ENCODE data around the gene BCR. TPM values are rescaled to one million over a fixed set of nuclear protein-coding genes. Genes with fewer than 3 reads are reported as not detected.

Gene BCR
- total RNA-seq, 6 donors from 2014 or later, result 47.1 to 105 (median 68.6) TPM

DNA sequence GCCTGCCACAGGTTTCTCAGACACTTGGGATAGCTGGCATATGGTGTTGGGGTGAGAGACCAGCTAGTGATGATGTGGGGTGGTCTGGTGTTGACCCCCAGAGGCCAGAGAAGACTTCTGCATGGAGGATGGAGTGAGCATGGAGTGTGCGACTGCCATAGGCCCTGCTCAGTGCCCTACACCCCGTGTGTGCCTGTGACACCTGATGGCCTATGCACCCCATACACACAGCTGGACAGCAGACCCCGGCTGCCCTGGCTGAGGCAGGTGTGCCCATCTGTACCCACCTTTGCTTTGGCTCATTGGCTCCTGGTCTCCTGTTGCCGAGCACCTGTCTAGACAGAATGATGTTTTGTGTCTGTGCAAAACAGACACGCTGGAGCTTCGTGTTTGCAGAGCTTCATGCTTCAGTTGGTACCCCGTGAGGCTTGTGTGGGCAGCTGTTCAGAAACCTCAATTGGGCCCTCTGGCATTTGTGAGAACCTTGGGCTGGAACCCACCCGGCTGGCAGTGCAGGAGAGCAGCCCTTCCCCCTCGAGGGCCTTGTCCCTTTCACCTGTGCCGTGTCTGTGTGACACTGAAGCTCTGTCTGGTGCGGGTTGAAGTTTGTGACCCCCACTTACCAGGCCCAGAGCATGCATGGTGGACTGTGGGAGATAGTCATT lies 27.6 kb downstream of the BCR start:
- DNase-seq, result no peak
- H3K4me1 ChIP-seq, result peaks cover 7 to 16% (median 11%) of the 10 kb centered on the region in 4 donors
- TF ChIP-seq POLR2AphosphoS5 (IDR thresholded peaks at IDR 0.05), result no peak
- TF ChIP-seq EP300 (IDR thresholded peaks at IDR 0.05), result no peak
- no peak for TF ChIP-seq POLR2A (IDR thresholded peaks at IDR 0.05)
- TF ChIP-seq, protein P1, sequence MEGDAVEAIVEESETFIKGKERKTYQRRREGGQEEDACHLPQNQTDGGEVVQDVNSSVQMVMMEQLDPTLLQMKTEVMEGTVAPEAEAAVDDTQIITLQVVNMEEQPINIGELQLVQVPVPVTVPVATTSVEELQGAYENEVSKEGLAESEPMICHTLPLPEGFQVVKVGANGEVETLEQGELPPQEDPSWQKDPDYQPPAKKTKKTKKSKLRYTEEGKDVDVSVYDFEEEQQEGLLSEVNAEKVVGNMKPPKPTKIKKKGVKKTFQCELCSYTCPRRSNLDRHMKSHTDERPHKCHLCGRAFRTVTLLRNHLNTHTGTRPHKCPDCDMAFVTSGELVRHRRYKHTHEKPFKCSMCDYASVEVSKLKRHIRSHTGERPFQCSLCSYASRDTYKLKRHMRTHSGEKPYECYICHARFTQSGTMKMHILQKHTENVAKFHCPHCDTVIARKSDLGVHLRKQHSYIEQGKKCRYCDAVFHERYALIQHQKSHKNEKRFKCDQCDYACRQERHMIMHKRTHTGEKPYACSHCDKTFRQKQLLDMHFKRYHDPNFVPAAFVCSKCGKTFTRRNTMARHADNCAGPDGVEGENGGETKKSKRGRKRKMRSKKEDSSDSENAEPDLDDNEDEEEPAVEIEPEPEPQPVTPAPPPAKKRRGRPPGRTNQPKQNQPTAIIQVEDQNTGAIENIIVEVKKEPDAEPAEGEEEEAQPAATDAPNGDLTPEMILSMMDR (IDR thresholded peaks at IDR 0.05), result no peak
- WGBS, 2 donors, result 91 to 94% methylated on average over 9 to 11 of the region's 11 CpGs
- no peak overlapping the region for H3K27ac ChIP-seq
- H3K36me3 ChIP-seq, result peaks cover 0 to 17% (median 0%) of the 10 kb centered on the region in 4 donors
- H3K9me3 ChIP-seq, result no peaks in the 10 kb centered on the region
- no peaks in the 10 kb centered on the region for H3K27me3 ChIP-seq
- ATAC-seq (ENCODE audit: low FRiP score in 2 of 2), result no peak
- no peak overlapping the region for H3K4me3 ChIP-seq

DNA sequence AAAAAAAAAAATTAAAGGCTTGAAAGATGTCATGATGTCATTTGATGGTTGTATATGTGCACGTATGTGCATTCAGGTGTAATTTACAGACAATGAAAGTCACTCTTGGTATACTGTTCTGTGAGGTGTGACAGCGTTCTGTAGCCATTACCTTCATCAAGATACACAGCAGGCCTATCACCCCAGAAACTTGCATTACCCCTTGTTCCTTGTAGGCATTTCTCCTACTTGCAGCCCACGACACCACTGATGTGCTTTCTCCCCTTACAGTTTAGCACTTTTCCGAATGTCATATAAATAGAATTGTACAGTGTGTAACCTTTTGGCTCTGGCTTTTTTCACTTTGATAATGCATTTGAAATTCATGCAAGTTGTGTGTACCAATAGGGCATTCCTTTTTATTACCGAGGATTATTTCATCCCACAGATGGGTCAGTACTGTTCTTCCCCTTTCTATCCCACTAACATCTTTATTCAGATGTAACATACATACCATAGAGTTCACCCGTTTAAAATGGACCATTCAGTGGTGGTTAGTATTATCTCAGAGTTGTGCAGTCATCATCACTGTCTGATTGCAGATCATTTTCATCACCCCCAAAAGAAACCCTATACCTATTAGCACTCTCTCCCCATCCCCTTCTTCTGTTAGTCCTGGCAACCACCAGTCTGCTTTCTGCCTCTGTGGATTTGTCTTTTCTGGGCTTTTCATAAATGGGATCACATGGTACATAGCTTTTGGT lies 30.3 kb downstream of the BCR start:
- no peak overlapping the region for H3K27ac ChIP-seq
- WGBS, 2 donors, result 73 to 79% methylated on average over 6 of the region's 6 CpGs
- no peaks in the 10 kb centered on the region for H3K9me3 ChIP-seq
- ATAC-seq (ENCODE audit: low FRiP score in 2 of 2) (no peak), DNase-seq (no peak)
- no peaks in the 10 kb centered on the region for H3K27me3 ChIP-seq
- H3K4me1 ChIP-seq, result peaks cover 13 to 27% (median 22%) of the 10 kb centered on the region in 4 donors
- TF ChIP-seq, protein P1 (IDR thresholded peaks at IDR 0.05), result no peak
- TF ChIP-seq POLR2A (IDR thresholded peaks at IDR 0.05) (no peak), POLR2AphosphoS5 (IDR thresholded peaks at IDR 0.05) (no peak), EP300 (IDR thresholded peaks at IDR 0.05) (no peak)
- H3K36me3 ChIP-seq, result peaks cover 0 to 3% (median 0%) of the 10 kb centered on the region in 4 donors
- no peak overlapping the region for H3K4me3 ChIP-seq

DNA sequence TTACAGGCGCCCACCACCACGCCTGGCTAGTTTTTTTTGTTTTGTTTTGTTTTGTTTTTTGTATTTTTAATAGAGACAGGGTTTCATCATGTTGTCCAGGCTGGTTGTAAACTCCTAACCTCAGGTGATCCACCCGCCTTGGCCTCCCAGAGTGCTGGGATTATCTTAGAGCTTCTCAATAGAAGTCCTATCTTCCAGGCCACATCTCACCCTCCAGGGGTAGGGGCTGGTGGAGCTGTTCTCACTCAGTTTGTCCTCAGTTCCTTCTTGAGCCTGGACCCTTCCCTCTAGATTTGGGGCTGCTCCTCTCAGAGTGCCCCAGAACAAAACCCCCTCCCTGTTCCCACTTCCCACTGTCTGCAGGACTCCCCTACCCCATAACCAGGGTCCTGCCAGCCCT lies 31.3 kb downstream of the BCR start:
- TF ChIP-seq EP300 (IDR thresholded peaks at IDR 0.05) (no peak), POLR2A (IDR thresholded peaks at IDR 0.05) (no peak)
- TF ChIP-seq, protein P1 (IDR thresholded peaks at IDR 0.05), result no peak
- H3K27ac ChIP-seq, result no peak overlapping the region
- H3K9me3 ChIP-seq, result no peaks in the 10 kb centered on the region
- WGBS, 2 donors, result 94 to 100% methylated on average over 3 of the region's 3 CpGs
- no peaks in the 10 kb centered on the region for H3K36me3 ChIP-seq
- no peaks in the 10 kb centered on the region for H3K27me3 ChIP-seq
- ATAC-seq (ENCODE audit: low FRiP score in 2 of 2), result no peak
- H3K4me3 ChIP-seq, result no peak overlapping the region
- peaks cover 23 to 37% (median 32%) of the 10 kb centered on the region in 4 donors for H3K4me1 ChIP-seq
- no peak for DNase-seq

DNA sequence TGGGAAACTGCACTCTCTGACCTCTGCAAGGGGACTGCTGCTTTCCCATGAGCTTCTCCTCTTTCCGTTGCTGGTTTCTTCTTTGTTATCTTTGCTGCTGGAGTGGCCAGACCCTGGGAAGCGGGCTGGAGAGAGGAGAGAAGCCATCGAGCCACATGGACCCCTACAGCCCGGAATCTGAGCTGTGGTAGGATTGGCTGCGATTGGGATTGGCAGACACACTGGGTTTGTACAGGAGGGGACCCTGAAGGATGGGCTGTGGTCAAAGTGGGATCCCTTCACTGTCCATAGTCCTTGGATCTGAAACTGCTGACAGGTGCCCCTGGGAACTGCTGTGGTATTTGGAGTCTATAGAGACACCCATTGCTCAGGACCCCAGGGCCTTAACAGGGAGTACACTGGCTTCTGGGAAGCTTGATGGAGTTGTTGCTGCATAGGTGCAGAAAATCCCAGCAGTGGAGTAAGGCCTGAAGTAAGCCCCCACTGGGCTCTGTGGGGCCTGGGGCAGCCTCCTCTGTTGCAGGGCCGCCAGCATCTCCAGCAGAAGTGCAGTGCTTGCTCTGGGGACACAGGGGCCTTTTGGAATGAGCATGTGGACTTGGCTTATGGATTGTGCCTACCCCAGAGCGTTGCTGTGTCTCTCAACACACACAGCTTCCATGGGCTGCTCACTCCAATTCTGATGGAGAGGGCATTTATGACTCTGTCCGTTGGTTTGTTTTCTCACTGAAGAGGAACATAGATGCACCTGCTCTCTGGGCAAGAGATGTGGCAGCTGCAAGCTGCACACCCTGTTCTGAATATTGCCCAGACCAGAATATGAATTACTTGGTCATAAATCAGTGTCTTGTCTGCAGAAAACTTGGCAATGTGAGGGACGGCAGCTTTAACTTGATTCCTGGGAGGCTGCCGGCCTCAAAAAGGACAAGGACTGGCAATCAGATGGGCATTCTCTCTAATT lies 32.0 kb downstream of the BCR start:
- TF ChIP-seq POLR2AphosphoS5 (IDR thresholded peaks at IDR 0.05), result no peak
- no peak for TF ChIP-seq POLR2A (IDR thresholded peaks at IDR 0.05)
- TF ChIP-seq EP300 (IDR thresholded peaks at IDR 0.05), result no peak
- TF ChIP-seq, protein P1 (IDR thresholded peaks at IDR 0.05), result no peak
- ATAC-seq (ENCODE audit: low FRiP score in 2 of 2), result no peak
- DNase-seq, result no peak
- no peaks in the 10 kb centered on the region for H3K36me3 ChIP-seq
- no peak overlapping the region for H3K27ac ChIP-seq
- H3K4me1 ChIP-seq, result peaks cover 30 to 45% (median 39%) of the 10 kb centered on the region in 4 donors
- H3K9me3 ChIP-seq, result no peaks in the 10 kb centered on the region
- H3K4me3 ChIP-seq, result no peak overlapping the region
- WGBS, 2 donors, result 76 to 80% methylated on average over 7 to 10 of the region's 10 CpGs
- H3K27me3 ChIP-seq, result no peaks in the 10 kb centered on the region

All from upper lobe of left lung (tissue), 6 donors.